ENCODE measurements around the gene PRRC2A.
A peak's percentile ranks its signal among the peaks of the same experiment; 100 is the strongest.

Gene PRRC2A

DNA sequence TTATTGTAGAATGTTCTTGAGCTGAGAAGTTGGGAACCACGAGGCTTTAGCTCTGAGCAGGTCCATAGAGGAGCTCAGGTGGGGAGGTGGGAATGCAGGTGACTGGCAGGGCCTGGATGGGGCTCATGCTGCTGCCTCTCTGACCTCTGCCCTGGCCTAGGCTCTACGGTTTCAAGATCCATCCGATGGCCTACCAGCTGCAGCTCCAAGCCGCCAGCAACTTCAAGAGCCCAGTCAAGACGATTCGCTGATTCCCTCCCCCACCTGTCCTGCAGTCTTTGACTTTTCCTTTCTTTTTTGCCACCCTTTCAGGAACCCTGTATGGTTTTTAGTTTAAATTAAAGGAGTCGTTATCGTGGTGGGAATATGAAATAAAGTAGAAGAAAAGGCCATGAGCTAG is 49.2 kb downstream of the PRRC2A start, which contains the start of gene LY6G5B:
TSS of gene LY6G5B (plus strand) at position 301 of the 400 bp plus-strand sequence. CDS start 975 bp downstream, outside the sequence.
- no peak for DNase-seq

DNA sequence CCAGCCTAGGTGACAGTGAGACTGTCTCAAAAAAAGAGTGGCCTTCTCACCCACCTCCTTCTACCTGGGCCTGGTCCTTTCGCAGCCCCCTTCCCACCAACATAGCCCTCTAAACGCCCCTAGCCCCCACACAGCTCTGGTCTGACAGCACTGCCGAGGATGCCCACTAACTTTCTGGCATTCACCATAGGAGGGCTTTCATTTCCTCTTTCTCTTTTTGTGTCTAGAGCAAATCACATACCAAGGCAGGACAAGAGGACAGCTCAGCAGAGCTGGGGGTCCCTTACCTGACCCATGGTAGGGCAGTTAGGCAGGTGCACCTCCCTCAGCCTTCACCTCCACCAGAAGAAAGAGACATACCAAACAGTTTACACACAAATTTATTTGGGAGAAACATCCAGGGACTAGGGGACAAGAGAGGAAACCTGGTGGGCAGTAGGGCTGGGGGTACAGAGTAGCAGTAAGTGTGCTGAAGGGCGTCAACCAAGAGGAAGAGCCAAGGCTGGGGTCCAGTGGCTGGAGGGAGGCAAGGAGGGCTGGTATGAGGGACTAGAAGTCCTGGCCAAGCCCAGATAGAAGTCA is 55.9 kb downstream of the PRRC2A start:
- DNase-seq, result no peak

- DNase-seq, result no peak
These were observed 56.4 kb downstream of the PRRC2A start for GRCh38 chr6:31676904-31677303.

GRCh38 chr6:31677955-31678354 is 57.4 kb downstream of the PRRC2A start:
- DNase-seq, result no peak

DNA sequence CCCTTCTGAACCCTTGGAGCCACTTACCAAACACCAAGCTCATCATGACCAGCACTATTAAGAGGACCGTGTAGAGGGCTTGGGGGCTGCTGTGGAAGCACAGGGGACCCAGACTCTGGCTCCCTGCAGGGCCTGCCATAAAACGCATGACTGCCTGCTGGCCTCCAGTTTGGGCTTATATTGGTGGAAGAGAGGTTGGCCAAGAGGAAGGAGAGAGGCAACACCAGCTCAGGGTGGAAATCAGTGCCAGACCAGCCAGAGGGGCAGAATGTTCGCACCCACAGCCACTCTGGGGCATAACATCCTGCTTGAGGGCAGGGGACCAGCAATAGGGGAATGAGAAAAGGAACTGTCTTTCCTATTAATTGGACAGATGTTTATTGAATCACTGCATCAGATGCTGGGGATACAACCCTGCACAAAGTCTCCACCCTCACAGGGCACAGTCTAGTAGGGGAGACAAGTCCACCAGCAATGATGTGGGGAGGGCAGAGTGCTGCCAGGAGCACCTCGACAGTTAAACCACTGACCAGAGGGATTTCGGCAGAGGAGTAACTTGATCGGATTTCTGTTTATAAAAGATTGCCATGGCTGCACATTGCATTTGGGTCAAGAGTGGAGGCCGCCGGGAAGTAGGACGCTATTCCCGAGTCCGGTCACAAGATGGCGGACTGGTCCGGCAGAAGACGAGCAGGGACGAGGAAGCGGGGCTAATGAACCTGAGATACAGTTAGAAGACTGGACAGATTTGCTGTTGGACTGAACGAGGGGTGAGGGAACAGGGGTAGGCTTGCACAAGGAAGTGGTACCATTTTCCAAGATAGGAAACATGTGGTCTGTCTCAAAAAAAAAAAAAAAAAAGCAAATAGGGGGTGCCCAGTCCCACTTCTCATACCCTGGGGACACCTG is 60.0 kb downstream of the PRRC2A start, which contains the start of gene LY6G5C:
TSS of gene LY6G5C (minus strand) at position 842 of the 909 bp plus-strand sequence. CDS start at position 148, 694 bp downstream.
- DNase-seq, result peak; percentile 69

GRCh38 chr6:31681135-31681671 is 60.7 kb downstream of the PRRC2A start:
- DNase-seq, result peak; percentile 39

DNA sequence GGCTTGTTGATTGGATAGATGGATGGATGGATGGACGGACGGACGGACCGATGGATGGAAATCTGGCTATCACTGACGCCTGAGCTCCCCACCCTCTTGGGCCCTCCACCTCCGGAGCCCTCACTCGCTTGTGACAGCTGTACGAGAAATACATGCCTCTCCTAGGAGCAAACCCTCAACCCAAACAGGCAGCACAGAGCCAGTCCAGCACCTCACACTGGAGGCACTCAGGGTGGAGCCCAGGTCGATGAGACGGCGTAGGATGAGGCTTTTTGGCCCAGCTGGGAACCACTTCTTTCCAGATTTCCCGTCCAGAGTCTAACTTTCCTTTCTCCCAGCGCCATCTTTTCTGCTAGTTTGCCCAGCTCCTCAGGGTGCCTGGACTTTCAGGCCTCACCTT is 63.1 kb downstream of the PRRC2A start:
- DNase-seq, result no peak

- DNase-seq, result no peak
These were observed 66.0 kb downstream of the PRRC2A start for GRCh38 chr6:31686483-31686882.

GRCh38 chr6:31687321-31687720 is 66.8 kb downstream of the PRRC2A start:
- DNase-seq, result no peak
